Esophagus (tissue), 2 donors: ENCODE measurements around the gene EGR2. TPM values are rescaled to one million over a fixed set of nuclear protein-coding genes. Genes with fewer than 3 reads are reported as not detected.
"Not testable (repeated sequence)": the region's sequence is repeated elsewhere in the genome, so short reads cannot be mapped to it uniquely, and the experiment has no call there.

Experiments used
- H3K27ac ChIP-seq, 2 donors: one replicate each; pipeline ENCODE4 v1.5.1; 2013; ENCODE audit warnings: low read depth in 2 of 2, mild to moderate bottlenecking in 2 of 2, inconsistent platforms in 1 of 2, low read length in 1 of 2, moderate library complexity in 1 of 2
- H3K27me3 ChIP-seq, 2 donors: one replicate each; pipeline ENCODE4 v1.6.1; 2013; ENCODE audit warnings: low read length in 2 of 2, control low read depth in 1 of 2, mild to moderate bottlenecking in 1 of 2; ENCODE audit not compliant: insufficient read depth in 2 of 2, control insufficient read depth in 1 of 2
- H3K36me3 ChIP-seq, 2 donors: one replicate each; pipeline ENCODE4 v1.6.1; 2013; ENCODE audit warnings: low read length in 1 of 2; ENCODE audit not compliant: control insufficient read depth in 2 of 2, insufficient read depth in 2 of 2
- H3K4me1 ChIP-seq, 2 donors: one replicate each; pipeline ENCODE4 v1.6.1; 2013; ENCODE audit warnings: low read length in 1 of 2; ENCODE audit not compliant: control insufficient read depth in 2 of 2, insufficient read depth in 2 of 2
- H3K4me3 ChIP-seq, 2 donors: one replicate each; pipeline ENCODE4 v1.5.1; 2013; ENCODE audit warnings: low read length in 2 of 2, mild to moderate bottlenecking in 2 of 2, low read depth in 1 of 2, moderate library complexity in 1 of 2
- H3K9me3 ChIP-seq, 2 donors: one replicate each; pipeline ENCODE4 v1.6.1; 2013; ENCODE audit warnings: mild to moderate bottlenecking in 2 of 2, low read depth in 1 of 2, low read length in 1 of 2, moderate library complexity in 1 of 2; ENCODE audit not compliant: control insufficient read depth in 2 of 2, insufficient read depth in 1 of 2
- WGBS, 2 donors: extraction: QIAGEN DNeasy Blood & Tissue Kit; methylation state at CpG; one replicate each; pipeline ENCODE4 v1.1.7; 2013; 5-methylcytosine and 5-hydroxymethylcytosine counted together
- polyA plus RNA-seq, 2 donors: library from polyadenylated mRNA; stranded (reverse); fragments of 200-250 nt; gene quantifications; one replicate each; pipeline ENCODE4 v1.2.3, GENCODE V29; 2013
- donor health status: healthy with polysubstance abuse.
- donor health status: Bipolar disorder and iron deficiency.

Gene EGR2
- polyA plus RNA-seq, 2 donors, result 0.47 to 0.49 TPM

DNA sequence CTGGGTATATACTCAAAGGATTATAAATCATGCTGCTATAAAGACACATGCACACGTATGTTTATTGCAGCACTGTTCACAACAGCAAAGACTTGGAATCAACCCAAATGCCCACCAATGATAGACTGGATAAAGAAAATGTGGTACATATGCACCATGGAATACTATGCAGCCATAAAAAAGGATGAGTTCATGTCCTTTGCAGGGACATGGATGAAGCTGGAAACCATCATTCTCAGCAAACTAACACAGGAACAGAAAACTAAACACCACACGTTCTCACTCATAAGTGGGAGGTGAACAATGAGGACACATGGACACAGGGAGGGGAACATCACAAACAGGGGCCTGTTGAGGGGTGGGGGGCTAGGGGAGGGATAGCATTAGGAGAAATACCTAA is 27.9 kb downstream of the EGR2 start:
- not testable (repeated sequence) for H3K27ac ChIP-seq, H3K4me3 ChIP-seq, H3K27me3 ChIP-seq, H3K36me3 ChIP-seq, H3K4me1 ChIP-seq, H3K9me3 ChIP-seq
- WGBS, 2 donors, result 81 to 89% methylated on average over 2 of the region's 2 CpGs

DNA sequence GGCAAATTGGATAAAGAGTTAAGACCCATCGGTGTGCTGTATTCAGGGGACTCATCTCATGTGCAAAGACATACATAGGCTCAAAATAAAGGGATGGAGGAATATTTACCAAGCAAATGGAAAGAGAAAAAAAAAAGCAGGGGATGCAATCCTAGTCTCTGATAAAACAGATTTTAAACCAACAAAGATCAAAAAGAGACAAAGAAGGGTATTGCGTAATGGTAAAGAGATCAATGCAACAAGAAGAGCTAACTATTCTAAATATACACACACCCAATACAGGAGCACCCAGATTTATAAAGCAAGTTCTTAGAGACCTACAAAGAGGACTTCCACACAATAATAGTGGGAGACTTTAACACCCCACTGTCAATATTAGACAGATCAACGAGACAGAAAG is 31.6 kb downstream of the EGR2 start:
- 94 to 95% methylated on average over 3 of the region's 3 CpGs for WGBS, 2 donors
- not testable (repeated sequence) for H3K4me3 ChIP-seq, H3K27me3 ChIP-seq, H3K9me3 ChIP-seq, H3K36me3 ChIP-seq, H3K27ac ChIP-seq, H3K4me1 ChIP-seq

DNA sequence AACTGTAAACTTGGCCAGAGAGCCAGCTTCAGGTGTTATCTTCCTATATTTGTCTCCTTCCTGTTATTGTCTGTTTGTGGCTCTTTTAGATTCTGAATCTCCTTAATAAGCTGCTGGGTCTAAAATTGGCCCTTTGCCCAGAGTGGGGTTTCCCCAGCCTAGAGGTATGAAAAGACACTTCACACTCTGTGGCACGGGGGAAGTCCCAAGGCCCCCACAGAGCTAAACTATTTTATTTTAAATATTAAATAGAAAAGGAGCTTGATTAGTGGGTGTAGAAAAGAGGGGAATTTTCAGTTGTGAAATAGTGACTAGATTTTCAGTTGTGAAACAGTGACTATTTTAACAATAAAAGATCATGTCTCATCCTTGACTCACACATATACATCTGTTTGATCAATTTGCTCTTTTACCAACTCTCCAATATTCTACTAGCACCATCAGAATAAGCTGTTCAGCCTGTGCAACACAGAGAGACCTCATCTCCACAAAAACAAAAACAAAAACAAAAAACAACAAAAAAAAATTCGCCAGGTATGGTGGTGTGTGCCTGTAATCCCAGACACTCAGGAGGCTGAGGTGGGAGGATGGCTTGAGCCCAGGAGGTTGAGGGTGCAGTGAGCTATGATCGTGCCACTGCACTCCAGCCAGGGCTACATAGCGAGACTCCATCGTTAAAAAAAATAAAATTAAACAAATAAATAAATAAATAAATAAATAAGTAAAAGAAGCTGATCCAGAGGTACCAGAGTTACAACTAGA is 36.5 kb downstream of the EGR2 start:
- Histone ChIP-seq H3K9me3 (no peaks in the 10 kb centered on the region), H3K27me3 (no peaks in the 10 kb centered on the region), H3K36me3 (no peaks in the 10 kb centered on the region), H3K4me1 (no peaks in the 10 kb centered on the region), H3K27ac (no peak overlapping the region), H3K4me3 (no peak overlapping the region)
- 74 to 75% methylated on average over 5 of the region's 5 CpGs for WGBS, 2 donors

DNA sequence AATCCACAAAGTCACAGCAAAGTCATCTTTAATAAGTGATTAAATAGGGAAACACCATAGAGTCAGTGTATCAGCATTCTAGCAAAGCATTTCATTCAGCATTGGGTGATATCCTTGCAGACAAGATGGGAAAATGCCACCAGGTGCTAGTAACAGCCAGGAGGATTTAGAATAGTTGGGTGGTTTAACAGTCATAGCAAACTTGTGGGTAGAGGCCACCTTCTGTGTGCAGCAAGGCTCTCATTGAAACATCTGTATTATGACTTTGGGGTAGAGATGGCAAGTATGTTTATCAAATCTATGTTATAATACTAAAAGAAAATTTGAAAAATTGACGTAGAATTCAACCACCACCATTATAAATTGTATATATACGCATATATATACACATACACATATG is 38.0 kb downstream of the EGR2 start:
- WGBS, 2 donors, result 84 to 88% methylated on average over 2 of the region's 2 CpGs

DNA sequence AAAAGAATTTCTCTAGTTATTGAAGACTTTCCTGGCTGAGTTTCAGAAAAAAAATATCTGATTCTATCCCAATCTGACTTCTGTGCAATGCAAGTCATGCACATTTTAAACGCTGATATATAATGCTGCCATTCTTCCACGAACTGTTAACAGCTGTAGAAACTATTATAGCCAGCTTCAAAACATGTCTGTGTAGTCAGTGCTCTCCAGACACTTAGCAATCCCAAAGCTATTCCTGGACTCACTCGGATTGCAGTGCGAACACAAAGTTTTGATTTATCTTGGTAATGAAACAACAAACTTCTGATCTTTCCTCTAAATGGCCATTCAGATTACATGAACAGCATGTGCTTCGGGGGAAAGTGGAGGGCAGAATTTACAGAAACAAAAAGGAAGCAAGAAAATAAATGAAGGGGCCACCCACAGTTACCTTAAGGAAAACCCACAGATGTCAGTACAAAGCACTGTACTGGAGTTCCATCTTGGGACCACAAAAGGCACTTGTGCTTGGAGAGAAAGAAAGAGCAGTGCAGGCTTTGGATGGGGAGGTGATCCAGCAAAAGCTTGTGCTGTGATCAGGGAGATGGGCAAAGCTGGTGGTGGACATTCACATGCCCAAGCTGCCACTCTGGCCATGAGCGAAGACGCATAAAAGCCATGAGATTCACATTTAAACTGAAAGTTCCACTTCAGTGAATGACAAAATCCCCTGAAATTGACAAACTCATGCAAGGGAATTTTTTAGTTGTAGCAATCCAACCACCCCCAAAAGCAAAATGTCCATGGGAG is 43.8 kb downstream of the EGR2 start:
- no peaks in the 10 kb centered on the region for H3K9me3 ChIP-seq
- H3K36me3 ChIP-seq, result no peaks in the 10 kb centered on the region
- no peaks in the 10 kb centered on the region for H3K27me3 ChIP-seq
- H3K27ac ChIP-seq, result no peak overlapping the region
- H3K4me1 ChIP-seq, result no peaks in the 10 kb centered on the region
- WGBS, 2 donors, result 58 to 60% methylated on average over 7 of the region's 7 CpGs
- H3K4me3 ChIP-seq, result no peak overlapping the region

More for the DNA sequence above, 38.0 kb downstream of the EGR2 start:
- H3K4me1 ChIP-seq, result no peaks in the 10 kb centered on the region
- no peak overlapping the region for H3K4me3 ChIP-seq
- no peaks in the 10 kb centered on the region for H3K27me3 ChIP-seq
- no peaks in the 10 kb centered on the region for H3K36me3 ChIP-seq
- no peak overlapping the region for H3K27ac ChIP-seq
- H3K9me3 ChIP-seq, result no peaks in the 10 kb centered on the region

DNA sequence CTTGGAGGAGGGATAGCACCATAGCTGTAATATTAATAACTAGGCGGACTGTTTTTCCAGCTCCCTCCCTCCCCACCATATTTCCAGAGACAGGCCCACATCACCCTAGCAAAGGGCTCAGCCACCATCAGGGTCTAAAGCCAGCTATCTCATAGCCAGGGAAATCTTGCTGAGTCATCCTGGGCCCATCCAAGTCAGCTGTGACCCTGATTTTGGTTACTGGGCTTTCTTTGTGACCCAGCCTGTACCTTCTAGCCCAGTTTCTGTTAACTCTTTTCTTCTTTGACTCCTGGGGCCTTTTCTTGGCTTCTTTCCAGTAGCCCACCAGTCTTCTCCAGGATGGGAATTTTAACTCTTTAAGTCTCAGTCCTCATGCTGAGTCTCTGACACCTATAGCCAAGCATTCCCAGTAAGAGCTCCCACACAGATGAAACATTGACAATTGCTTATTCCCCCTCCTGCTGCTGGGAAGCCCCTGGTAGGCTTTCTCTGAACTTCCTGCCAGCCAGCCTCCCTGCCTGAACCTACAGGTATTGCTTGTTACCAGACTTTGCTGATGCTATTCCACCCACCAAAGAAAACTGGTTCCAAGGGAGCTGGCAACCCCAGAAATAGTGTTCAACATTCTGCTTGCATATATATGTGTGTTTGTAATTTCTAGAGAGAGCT is 46.5 kb downstream of the EGR2 start:
- Histone ChIP-seq H3K4me3 (no peak overlapping the region), H3K27me3 (no peaks in the 10 kb centered on the region), H3K9me3 (no peaks in the 10 kb centered on the region), H3K36me3 (no peaks in the 10 kb centered on the region), H3K27ac (no peak overlapping the region), H3K4me1 (no peaks in the 10 kb centered on the region)
- 93 to 100% methylated on average over 1 of the region's 1 CpG for WGBS, 2 donors

DNA sequence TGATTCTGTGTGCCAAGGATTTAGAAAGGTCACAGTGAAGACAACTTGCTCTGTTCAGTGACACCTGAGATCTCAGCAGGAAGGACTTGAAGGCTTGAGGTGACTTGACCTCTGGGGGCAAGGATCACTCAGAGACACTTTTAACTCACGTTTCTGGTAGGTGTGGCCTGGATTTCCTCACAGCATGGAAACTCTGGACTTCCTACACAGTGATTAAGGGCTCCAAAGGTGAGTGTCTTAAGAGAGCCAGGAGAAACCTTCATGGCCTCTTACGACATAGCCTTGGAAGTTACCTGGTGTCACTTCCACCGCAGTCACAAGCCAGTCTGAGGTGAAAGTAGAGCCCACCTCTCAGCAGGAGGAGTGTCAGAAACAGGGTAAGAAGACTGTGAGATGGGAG is 49.8 kb downstream of the EGR2 start:
- no peaks in the 10 kb centered on the region for H3K27me3 ChIP-seq
- H3K4me1 ChIP-seq, result no peaks in the 10 kb centered on the region
- H3K36me3 ChIP-seq, result no peaks in the 10 kb centered on the region
- no peaks in the 10 kb centered on the region for H3K9me3 ChIP-seq
- 49 to 62% methylated on average over 3 of the region's 3 CpGs for WGBS, 2 donors
- H3K4me3 ChIP-seq, result no peak overlapping the region
- no peak overlapping the region for H3K27ac ChIP-seq

DNA sequence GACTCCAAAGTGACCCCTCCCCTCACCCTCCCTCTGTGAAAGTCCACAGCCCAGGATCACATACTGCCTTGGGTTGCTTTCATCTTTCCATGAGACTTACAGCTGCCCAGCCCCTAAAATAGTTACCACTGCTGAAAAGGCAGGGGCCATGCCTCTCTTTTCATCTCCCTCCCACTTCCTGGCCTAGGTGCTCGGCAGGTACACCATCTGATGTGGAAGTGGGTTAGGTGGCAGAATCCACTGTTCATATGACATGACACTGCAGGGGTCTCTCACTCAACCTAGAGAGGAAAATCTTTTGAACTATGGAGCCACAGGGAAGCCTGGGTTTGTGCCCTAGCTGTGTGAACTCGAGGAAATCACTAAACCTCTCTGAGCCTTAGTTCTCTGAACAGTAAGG is 50.4 kb downstream of the EGR2 start:
- H3K27ac ChIP-seq, result no peak overlapping the region
- H3K36me3 ChIP-seq, result no peaks in the 10 kb centered on the region
- H3K27me3 ChIP-seq, result no peaks in the 10 kb centered on the region
- H3K9me3 ChIP-seq, result no peaks in the 10 kb centered on the region
- no peak overlapping the region for H3K4me3 ChIP-seq
- 66 to 80% methylated on average over 2 of the region's 2 CpGs for WGBS, 2 donors
- no peaks in the 10 kb centered on the region for H3K4me1 ChIP-seq

DNA sequence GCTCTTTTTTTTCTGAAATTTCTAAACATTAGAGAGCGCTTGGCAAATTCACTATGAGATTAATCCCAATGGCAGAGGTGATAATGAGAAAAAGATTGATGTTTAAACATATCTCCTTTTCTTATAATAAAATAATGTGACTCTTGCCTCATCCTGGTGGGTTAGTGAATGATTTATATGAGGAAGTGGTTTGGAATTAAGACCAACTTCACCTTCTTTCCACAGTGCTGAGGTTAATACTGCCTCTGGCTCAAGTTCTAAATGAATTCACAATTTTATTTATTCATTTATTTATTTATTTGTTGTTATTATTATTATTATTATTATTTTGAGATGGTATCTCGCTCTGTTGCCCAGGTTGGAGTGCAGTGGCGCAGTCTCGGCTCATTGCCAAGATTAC is 52.2 kb downstream of the EGR2 start:
- 95 to 96% methylated on average over 4 of the region's 4 CpGs for whole genome bisulfite sequencing, 2 donors
- H3K4me1 ChIP-seq, result no peaks in the 10 kb centered on the region
- no peak overlapping the region for H3K27ac ChIP-seq
- H3K27me3 ChIP-seq, result no peaks in the 10 kb centered on the region
- no peak overlapping the region for H3K4me3 ChIP-seq
- no peaks in the 10 kb centered on the region for H3K36me3 ChIP-seq
- H3K9me3 ChIP-seq, result no peaks in the 10 kb centered on the region
